ENCODE measurements around the gene EPN2. TPM values are rescaled to one million over a fixed set of nuclear protein-coding genes. Genes with fewer than 3 reads are reported as not detected.

The EPN2 gene
- total and polyA plus RNA-seq, 10 of the 15 experiments (the other 5 are each of a cell fraction or from before 2014, with no cell fraction given): 0.26 to 8.4 (median 4.7) TPM

DNA sequence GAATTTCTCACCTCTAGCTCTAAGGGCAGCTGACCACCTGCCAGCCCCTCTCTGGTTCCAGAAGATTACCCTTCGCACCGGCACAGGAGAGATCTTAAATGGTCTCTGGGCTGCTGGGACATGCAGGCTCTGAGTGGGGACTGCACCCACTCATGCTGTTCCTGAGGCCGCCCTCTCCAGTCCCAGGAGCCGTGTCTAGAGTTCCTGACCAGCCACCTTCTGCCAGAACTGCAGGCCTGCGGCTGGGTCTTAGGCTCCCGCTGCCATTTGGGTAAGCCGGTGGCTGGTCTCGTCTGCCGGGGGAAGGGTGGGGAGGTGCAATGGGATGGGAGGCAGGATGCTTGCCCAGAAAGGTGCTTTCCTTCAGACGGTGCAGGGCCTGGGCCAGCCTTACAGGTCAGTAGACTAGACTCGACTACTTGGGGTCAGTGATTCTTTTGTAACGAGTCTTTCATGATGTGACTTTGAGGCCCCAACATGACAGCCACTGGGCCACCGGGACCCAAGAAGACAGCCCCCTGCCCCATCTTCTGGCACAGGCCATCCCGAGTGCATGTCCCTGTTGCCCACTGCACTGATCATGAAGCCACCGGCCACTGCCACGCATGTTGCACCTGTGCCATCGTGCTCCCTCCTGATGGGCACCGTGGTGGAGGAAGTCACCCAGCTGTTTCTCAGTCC lies 98.9 kb downstream of the EPN2 start:
- CTCF ChIA-PET: no interaction called here
- Histone ChIP-seq H3K9me3 (replicated peaks; ENCODE audit: control insufficient read depth, insufficient read depth, low read length) (no peaks in the 10 kb centered on the region), H3K4me3 (no peak overlapping the region), H3K36me3 (ENCODE audit: control insufficient read depth in 2 of 2, insufficient read depth in 2 of 2, low read length in 1 of 2) (no peaks in the 10 kb centered on the region), H4K20me1 (ENCODE audit: control insufficient read depth, insufficient read depth) (no peaks in the 10 kb centered on the region), H3K79me2 (ENCODE audit: control insufficient read depth, insufficient read depth, low read length) (no peaks in the 10 kb centered on the region), H3K27ac (ENCODE audit: control insufficient read depth, insufficient read depth) (no peak overlapping the region), H3K9ac (ENCODE audit: control insufficient read depth, insufficient read depth, low read length) (no peak overlapping the region), H2AFZ (ENCODE audit: control insufficient read depth, low read depth, low read length) (no peak overlapping the region), H3K4me2 (ENCODE audit: control insufficient read depth, insufficient read depth) (no peak overlapping the region), H3K4me1 (ENCODE audit: control insufficient read depth, insufficient read depth, low read length) (peaks cover 5% of the 10 kb centered on the region), H3K27me3 (replicated peaks in 1 of 2; ENCODE audit: control insufficient read depth in 2 of 2, insufficient read depth in 2 of 2, low read length in 1 of 2) (no peaks in the 10 kb centered on the region)
- no peak for TF ChIP-seq FOXM1 (IDR thresholded peaks at IDR 0.05; ENCODE audit: low read depth, low read length)
- 0 out of 2 replicates have a peak, but pooled peaks have one; percentile 5 for TF ChIP-seq POLR2A (IDR thresholded peaks at IDR 0.05; ENCODE audit: low read depth, low read length)
- BruUV-seq (replicated peaks): no TSS peak
- DNase-seq (ENCODE audit: low read depth, low spot score) (no peak), ATAC-seq (no peak), FAIRE-seq (no peak)
- WGBS (ENCODE audit: insufficient coverage, insufficient replicate concordance, low lambda C conversion rate, missing lambda C conversion rate): 58% methylated on average over 18 of the region's 18 CpGs
- in situ Hi-C loops (cut with MboI) (loop anchor here (5.0 kb wide), 1 partner anchor 84 kb away; no protein-coding TSS in a partner anchor), intact Hi-C loops (cut with micrococcal nuclease; ENCODE audit: unreplicated experiment) (no loop called here)
- POLR2A ChIA-PET: no interaction called here
- RAD21 ChIA-PET (ENCODE audit: unreplicated experiment): no interaction called here
- SMC1A ChIA-PET (ENCODE audit: uncharacterized antibody, unreplicated experiment): no interaction called here

DNA sequence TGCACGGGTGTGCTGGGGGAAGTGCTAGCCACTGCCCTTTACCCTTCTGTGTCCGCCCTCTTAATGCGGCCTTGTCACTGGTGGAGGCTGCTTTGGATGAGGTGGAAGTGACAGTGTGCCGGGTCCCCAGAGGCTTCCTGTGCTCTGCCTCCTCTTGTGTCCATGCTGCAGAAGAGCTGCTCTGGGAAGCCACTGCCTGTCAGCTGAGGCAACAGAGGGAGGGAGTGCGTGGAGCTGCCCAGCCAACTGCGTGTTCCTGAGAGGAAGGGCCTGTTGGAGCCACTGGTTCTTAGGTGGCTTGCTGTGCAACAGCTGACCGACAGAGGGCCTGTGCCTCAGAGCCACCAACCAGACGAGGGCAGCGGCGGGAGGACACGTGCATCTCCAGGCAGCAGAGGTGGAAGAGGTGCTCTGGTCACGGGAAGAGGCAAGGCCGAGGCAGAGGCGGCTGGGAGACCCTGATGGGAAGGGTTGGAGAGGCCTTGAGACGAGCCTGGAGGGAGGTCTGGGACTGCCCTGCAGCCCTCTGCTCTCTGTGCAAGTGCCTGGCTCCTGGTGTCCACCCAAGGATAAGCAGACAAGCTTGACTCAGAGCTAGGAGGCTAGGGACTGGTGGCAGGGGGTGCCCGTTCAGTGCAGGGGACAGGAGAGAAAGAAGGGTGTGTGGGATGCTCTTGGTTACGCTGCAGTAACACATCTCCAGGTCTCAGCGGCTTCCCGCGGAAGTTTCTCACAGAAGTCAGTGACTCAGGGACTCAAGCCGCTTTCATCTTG lies 100.0 kb downstream of the EPN2 start:
- DNase-seq (ENCODE audit: low read depth, low spot score) (no peak), FAIRE-seq (no peak)

More for the DNA sequence above, 100.0 kb downstream of the EPN2 start:
- Histone ChIP-seq H3K4me1 (ENCODE audit: control insufficient read depth, insufficient read depth, low read length) (peaks cover 5% of the 10 kb centered on the region), H4K20me1 (ENCODE audit: control insufficient read depth, insufficient read depth) (no peaks in the 10 kb centered on the region), H3K36me3 (ENCODE audit: control insufficient read depth in 2 of 2, insufficient read depth in 2 of 2, low read length in 1 of 2) (no peaks in the 10 kb centered on the region), H3K79me2 (ENCODE audit: control insufficient read depth, insufficient read depth, low read length) (no peaks in the 10 kb centered on the region), H3K9me3 (replicated peaks; ENCODE audit: control insufficient read depth, insufficient read depth, low read length) (no peaks in the 10 kb centered on the region), H3K27ac (ENCODE audit: control insufficient read depth, insufficient read depth) (no peak overlapping the region), H3K9ac (ENCODE audit: control insufficient read depth, insufficient read depth, low read length) (no peak overlapping the region), H3K4me3 (no peak overlapping the region), H3K4me2 (ENCODE audit: control insufficient read depth, insufficient read depth) (no peak overlapping the region), H2AFZ (ENCODE audit: control insufficient read depth, low read depth, low read length) (no peak overlapping the region), H3K27me3 (replicated peaks in 1 of 2; ENCODE audit: control insufficient read depth in 2 of 2, insufficient read depth in 2 of 2, low read length in 1 of 2) (no peaks in the 10 kb centered on the region; a peak in 1 of 4 replicates)
- 54% methylated on average over 21 of the region's 21 CpGs for WGBS (ENCODE audit: insufficient coverage, insufficient replicate concordance, low lambda C conversion rate, missing lambda C conversion rate)
- ChIA-PET CTCF (interaction anchor here (1.1 to 2.8 kb wide), 5 partner anchors 15 to 126 kb away, joined by 3 to 20 read pairs (median 5); no protein-coding TSS in a partner anchor), SMC1A (ENCODE audit: uncharacterized antibody, unreplicated experiment) (interaction anchor here (1.1 to 2.0 kb wide), 2 partner anchors 14 to 30 kb away, joined by 3 to 8 read pairs; no protein-coding TSS in a partner anchor), POLR2A (no interaction called here), RAD21 (ENCODE audit: unreplicated experiment) (no interaction called here)
- no TSS peak for BruUV-seq (replicated peaks)
- in situ Hi-C loops (cut with MboI) (loop anchor here (5.0 kb wide), 1 partner anchor 85 kb away; no protein-coding TSS in a partner anchor), intact Hi-C loops (cut with micrococcal nuclease; ENCODE audit: unreplicated experiment) (no loop called here)
- no peak for ATAC-seq
- TF ChIP-seq RBBP5 (conservative IDR thresholded peaks at IDR 0.05) (no peak), SMC3 (IDR thresholded peaks at IDR 0.05; ENCODE audit: borderline replicate concordance, low read length) (no peak), POLR2A (IDR thresholded peaks at IDR 0.05; ENCODE audit: low read depth, low read length) (peak; percentile 46; the same call in 1 of the 2 replicates), JUND (IDR thresholded peaks at IDR 0.05; ENCODE audit: low read depth, low read length) (no peak), YY1 (IDR thresholded peaks at IDR 0.05; ENCODE audit: low read depth, low read length) (no peak)
- TF ChIP-seq, protein P1, sequence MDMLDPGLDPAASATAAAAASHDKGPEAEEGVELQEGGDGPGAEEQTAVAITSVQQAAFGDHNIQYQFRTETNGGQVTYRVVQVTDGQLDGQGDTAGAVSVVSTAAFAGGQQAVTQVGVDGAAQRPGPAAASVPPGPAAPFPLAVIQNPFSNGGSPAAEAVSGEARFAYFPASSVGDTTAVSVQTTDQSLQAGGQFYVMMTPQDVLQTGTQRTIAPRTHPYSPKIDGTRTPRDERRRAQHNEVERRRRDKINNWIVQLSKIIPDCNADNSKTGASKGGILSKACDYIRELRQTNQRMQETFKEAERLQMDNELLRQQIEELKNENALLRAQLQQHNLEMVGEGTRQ (IDR thresholded peaks at IDR 0.05; ENCODE audit: borderline replicate concordance, low read depth, low read length): no peak

Measured in GM12878 (cell line).